Fibroblast of villous mesenchyme (primary cell): Measurements from ENCODE around the gene MRPL17. TPM values are rescaled to one million over a fixed set of nuclear protein-coding genes. Genes with fewer than 3 reads are reported as not detected.

Source experiments
- DNase-seq: peaks from one replicate; pipeline ENCODE4 v3.0.0-alpha.2; 2010; ENCODE audit warnings: low read depth
- H3K4me3 ChIP-seq: 2 replicates; pipeline ENCODE4 v1.5.1; 2011; ENCODE audit warnings: low read depth, mild to moderate bottlenecking, low read length
- total RNA-seq: library from RNA; depleted of rRNA; stranded (reverse); fragments of >200 nt; gene quantifications from 2 replicates; pipeline ENCODE4 v1.2.3, GENCODE V29; 2012
- TF ChIP-seq, protein P1 (sequence below): IDR thresholded peaks from 2 replicates; pipeline ENCODE4 v1.5.1; 2012; ENCODE audit warnings: low read depth, mild to moderate bottlenecking, low read length; ENCODE audit not compliant: insufficient read depth

The MRPL17 gene
- total RNA-seq, 1 donor, result 70.0 TPM

- no peak overlapping the region for H3K4me3 ChIP-seq
- DNase-seq, result no peak
- TF ChIP-seq, protein P1, sequence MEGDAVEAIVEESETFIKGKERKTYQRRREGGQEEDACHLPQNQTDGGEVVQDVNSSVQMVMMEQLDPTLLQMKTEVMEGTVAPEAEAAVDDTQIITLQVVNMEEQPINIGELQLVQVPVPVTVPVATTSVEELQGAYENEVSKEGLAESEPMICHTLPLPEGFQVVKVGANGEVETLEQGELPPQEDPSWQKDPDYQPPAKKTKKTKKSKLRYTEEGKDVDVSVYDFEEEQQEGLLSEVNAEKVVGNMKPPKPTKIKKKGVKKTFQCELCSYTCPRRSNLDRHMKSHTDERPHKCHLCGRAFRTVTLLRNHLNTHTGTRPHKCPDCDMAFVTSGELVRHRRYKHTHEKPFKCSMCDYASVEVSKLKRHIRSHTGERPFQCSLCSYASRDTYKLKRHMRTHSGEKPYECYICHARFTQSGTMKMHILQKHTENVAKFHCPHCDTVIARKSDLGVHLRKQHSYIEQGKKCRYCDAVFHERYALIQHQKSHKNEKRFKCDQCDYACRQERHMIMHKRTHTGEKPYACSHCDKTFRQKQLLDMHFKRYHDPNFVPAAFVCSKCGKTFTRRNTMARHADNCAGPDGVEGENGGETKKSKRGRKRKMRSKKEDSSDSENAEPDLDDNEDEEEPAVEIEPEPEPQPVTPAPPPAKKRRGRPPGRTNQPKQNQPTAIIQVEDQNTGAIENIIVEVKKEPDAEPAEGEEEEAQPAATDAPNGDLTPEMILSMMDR, result no peak
These were observed 42.8 kb downstream of the MRPL17 start for GRCh38 chr11:6640036-6640984.

GRCh38 chr11:6638429-6638828 lies 44.7 kb downstream of the MRPL17 start:
- no peak for DNase-seq
- TF ChIP-seq, protein P1, result no peak
- no peak overlapping the region for H3K4me3 ChIP-seq

DNA sequence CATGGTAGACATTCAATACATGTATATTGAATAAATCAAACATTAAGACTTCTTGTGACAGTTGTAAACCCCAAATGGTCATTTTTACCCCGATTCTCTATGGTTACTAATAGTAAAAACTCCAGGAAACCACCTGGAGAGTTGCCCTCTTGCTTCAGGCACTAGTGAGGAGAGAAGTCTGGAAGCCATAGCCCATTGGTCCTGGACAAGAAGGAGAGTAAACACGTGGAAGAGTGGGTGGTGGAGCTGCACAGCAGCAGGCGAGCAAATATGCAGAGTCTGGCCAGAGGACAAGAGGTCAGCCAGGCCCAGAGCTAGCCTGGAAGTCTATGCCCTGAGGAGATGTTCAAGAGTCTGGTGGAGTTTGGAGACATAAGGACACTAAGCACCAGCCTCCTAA lies 45.3 kb downstream of the MRPL17 start:
- peak; percentile 79 for DNase-seq
- TF ChIP-seq, protein P1, result no peak
- no peak overlapping the region for H3K4me3 ChIP-seq

DNA sequence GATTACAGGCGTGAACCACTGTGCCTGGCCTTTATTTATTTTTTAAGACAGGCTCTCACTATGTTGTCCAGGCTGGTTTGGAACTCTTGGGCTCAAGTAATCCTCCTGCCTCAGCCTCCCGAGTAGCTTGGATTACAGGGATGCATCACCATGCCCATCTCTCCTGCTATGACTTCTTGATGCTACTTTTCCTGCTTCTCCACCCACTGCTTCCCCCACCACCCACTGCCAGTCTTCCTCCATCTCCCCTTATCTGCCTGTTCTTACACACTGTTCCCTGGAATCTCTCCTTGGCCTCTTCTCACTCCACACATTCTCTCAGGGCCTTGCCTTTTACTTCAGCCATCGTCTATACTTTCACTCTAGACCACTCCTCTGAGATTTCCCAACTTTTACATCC lies 46.7 kb downstream of the MRPL17 start:
- no peak for DNase-seq
- TF ChIP-seq, protein P1, result no peak
- no peak overlapping the region for H3K4me3 ChIP-seq

DNA sequence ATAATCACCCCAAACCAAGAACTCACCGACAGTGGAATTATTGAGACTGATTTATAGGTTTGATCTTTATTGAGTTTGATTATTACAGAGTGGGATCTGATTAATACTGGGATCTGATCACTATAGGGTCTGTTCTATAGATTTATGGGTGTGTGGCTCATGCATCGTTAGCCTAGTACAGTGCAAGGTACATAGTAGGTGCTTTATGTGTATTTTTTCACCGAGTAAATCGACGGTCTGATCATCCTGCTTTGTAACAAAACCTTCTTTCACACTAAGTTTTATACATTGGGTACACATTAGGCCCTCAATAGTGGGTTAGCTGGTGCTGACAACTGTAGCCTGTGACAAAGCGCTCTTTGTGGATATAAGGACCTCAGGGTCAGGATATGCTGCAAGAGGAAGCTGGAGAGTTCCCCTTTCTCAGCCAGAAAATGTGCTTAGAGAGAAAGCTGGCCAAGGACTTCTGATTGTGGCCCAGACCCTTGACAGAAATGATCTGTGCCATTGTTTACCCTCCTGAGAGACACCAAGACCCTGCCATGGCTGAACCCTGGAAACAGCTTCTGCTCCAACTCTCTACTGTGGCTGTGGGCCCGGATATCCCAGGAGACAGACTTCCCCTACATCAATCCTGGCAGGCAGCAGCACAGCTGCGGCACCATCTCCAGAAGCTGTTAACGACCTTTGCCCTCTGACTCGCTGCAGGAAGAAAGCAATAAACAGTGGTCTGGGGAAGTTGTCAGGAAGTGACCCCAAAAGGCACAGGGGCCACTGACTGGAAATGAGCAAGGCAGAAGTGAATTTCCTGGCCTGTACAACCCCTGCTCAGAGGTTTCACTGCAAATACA lies 47.8 kb downstream of the MRPL17 start:
- peak; percentile 81 for DNase-seq
- H3K4me3 ChIP-seq, result no peak overlapping the region
- TF ChIP-seq, protein P1, result no peak

DNA sequence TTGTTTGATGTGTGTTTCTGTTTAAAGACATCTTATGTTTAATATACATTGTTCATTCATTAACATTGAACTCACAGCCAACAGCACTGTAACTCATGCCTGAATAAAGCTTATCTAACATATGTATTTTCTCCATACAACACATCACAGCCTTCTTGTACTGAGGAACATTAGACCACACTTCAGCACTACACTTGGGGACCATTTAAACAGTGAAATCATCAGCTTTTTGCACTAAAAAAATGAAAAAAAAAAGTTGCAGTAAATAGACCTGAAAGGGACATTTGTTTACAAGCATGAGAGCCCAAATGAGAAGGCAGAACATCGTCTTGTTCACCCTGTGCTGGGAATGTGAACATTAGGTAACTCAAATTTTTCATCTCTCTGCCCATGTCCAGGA lies 48.6 kb downstream of the MRPL17 start:
- DNase-seq, result no peak

More for the DNA sequence above, 48.6 kb downstream of the MRPL17 start:
- TF ChIP-seq, protein P1, result no peak
- no peak overlapping the region for H3K4me3 ChIP-seq
